Measurements from ENCODE around the gene CXXC4.

DNA sequence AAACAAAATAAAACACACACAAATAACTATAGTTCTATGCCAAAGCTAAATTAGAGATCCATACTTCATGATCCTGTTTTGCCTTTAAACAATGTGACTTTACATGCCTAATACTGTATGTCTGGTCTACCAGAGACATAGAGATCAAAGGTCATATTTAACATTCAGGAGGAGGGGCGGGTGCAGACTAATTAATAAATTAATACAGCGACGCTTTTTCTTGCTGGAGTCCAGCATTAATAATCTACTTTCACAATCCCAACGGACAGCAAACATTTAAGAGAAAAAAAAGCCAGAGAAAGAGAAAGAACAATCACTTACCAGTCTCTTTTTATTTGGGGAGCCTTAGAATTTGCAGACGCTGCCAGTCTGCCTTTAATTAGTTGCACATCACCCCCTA is 509 bp downstream of the CXXC4 start:
- TF ChIP-seq SMC3 (IDR thresholded peaks at IDR 0.05) (no peak), RFX5 (IDR thresholded peaks at IDR 0.05) (no peak), SREBF2 (IDR thresholded peaks at IDR 0.05) (no peak), RAD21 (conservative IDR thresholded peaks at IDR 0.05 in 1 of 2, IDR thresholded peaks at IDR 0.05 in 1 of 2) (no peak), POLR2AphosphoS2 (conservative IDR thresholded peaks at IDR 0.05; ENCODE audit: low read length) (no peak), CHD2 (IDR thresholded peaks at IDR 0.05; ENCODE audit: low read length, partially characterized antibody) (no peak), CEBPB (IDR thresholded peaks at IDR 0.05) (no peak), EP300 (IDR thresholded peaks at IDR 0.05) (no peak), HDAC2 (IDR thresholded peaks at IDR 0.05) (no peak)
- TF ChIP-seq, protein P1, sequence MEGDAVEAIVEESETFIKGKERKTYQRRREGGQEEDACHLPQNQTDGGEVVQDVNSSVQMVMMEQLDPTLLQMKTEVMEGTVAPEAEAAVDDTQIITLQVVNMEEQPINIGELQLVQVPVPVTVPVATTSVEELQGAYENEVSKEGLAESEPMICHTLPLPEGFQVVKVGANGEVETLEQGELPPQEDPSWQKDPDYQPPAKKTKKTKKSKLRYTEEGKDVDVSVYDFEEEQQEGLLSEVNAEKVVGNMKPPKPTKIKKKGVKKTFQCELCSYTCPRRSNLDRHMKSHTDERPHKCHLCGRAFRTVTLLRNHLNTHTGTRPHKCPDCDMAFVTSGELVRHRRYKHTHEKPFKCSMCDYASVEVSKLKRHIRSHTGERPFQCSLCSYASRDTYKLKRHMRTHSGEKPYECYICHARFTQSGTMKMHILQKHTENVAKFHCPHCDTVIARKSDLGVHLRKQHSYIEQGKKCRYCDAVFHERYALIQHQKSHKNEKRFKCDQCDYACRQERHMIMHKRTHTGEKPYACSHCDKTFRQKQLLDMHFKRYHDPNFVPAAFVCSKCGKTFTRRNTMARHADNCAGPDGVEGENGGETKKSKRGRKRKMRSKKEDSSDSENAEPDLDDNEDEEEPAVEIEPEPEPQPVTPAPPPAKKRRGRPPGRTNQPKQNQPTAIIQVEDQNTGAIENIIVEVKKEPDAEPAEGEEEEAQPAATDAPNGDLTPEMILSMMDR (IDR thresholded peaks at IDR 0.05): no peak
- TF ChIP-seq, protein P2, sequence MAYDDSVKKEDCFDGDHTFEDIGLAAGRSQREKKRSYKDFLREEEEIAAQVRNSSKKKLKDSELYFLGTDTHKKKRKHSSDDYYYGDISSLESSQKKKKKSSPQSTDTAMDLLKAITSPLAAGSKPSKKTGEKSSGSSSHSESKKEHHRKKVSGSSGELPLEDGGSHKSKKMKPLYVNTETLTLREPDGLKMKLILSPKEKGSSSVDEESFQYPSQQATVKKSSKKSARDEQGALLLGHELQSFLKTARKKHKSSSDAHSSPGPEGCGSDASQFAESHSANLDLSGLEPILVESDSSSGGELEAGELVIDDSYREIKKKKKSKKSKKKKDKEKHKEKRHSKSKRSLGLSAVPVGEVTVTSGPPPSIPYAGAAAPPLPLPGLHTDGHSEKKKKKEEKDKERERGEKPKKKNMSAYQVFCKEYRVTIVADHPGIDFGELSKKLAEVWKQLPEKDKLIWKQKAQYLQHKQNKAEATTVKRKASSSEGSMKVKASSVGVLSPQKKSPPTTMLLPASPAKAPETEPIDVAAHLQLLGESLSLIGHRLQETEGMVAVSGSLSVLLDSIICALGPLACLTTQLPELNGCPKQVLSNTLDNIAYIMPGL (CRISPR knock-in tag; IDR thresholded peaks at IDR 0.05; ENCODE audit: borderline replicate concordance): no peak
- TF ChIP-seq, protein P3, sequence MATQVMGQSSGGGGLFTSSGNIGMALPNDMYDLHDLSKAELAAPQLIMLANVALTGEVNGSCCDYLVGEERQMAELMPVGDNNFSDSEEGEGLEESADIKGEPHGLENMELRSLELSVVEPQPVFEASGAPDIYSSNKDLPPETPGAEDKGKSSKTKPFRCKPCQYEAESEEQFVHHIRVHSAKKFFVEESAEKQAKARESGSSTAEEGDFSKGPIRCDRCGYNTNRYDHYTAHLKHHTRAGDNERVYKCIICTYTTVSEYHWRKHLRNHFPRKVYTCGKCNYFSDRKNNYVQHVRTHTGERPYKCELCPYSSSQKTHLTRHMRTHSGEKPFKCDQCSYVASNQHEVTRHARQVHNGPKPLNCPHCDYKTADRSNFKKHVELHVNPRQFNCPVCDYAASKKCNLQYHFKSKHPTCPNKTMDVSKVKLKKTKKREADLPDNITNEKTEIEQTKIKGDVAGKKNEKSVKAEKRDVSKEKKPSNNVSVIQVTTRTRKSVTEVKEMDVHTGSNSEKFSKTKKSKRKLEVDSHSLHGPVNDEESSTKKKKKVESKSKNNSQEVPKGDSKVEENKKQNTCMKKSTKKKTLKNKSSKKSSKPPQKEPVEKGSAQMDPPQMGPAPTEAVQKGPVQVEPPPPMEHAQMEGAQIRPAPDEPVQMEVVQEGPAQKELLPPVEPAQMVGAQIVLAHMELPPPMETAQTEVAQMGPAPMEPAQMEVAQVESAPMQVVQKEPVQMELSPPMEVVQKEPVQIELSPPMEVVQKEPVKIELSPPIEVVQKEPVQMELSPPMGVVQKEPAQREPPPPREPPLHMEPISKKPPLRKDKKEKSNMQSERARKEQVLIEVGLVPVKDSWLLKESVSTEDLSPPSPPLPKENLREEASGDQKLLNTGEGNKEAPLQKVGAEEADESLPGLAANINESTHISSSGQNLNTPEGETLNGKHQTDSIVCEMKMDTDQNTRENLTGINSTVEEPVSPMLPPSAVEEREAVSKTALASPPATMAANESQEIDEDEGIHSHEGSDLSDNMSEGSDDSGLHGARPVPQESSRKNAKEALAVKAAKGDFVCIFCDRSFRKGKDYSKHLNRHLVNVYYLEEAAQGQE (IDR thresholded peaks at IDR 0.05): no peak
